GM18909 (cell line): ENCODE data around the gene FNIP2.
"Not testable (repeated sequence)": the region's sequence is repeated elsewhere in the genome, so short reads cannot be mapped to it uniquely, and the experiment has no call there.

Experiments used
- ATAC-seq: cut with Tn5 transposase; IDR thresholded peaks from one replicate; pipeline ENCODE4 v1.9.1; 2021; ENCODE audit warnings: mild to moderate bottlenecking; ENCODE audit not compliant: unreplicated experiment, poor library complexity

FNIP2 gene

GRCh38 chr4:158787709-158788475 is 19.1 kb downstream of the FNIP2 start:
- no peak for ATAC-seq

GRCh38 chr4:158788516-158788915 is 19.7 kb downstream of the FNIP2 start:
- ATAC-seq = no peak

GRCh38 chr4:158789853-158790252 is 21.0 kb downstream of the FNIP2 start:
- ATAC-seq = no peak

- no peak for ATAC-seq
Measured at GRCh38 chr4:158793021-158793420, 24.2 kb downstream of the FNIP2 start.

- not testable (repeated sequence) for ATAC-seq
Measured at GRCh38 chr4:158793430-158793829, 24.6 kb downstream of the FNIP2 start.

GRCh38 chr4:158796370-158797140 is 27.7 kb downstream of the FNIP2 start:
- no peak for ATAC-seq

GRCh38 chr4:158798062-158798461 is 29.2 kb downstream of the FNIP2 start:
- no peak for ATAC-seq

- ATAC-seq = no peak
Measured at GRCh38 chr4:158799013-158799770, 30.4 kb downstream of the FNIP2 start.

GRCh38 chr4:158799856-158800255 is 31.0 kb downstream of the FNIP2 start:
- ATAC-seq = no peak

- no peak for ATAC-seq
Measured at GRCh38 chr4:158801066-158801465, 32.2 kb downstream of the FNIP2 start.

GRCh38 chr4:158801677-158802076 is 32.9 kb downstream of the FNIP2 start:
- no peak for ATAC-seq

GRCh38 chr4:158802914-158803313 is 34.1 kb downstream of the FNIP2 start:
- ATAC-seq = no peak

- ATAC-seq = no peak
Measured at GRCh38 chr4:158805635-158806471, 37.0 kb downstream of the FNIP2 start.

GRCh38 chr4:158807691-158808090 is 38.9 kb downstream of the FNIP2 start:
- ATAC-seq = no peak

- ATAC-seq = no peak
Measured at GRCh38 chr4:158808399-158808798, 39.6 kb downstream of the FNIP2 start.

GRCh38 chr4:158809208-158809607 is 40.4 kb downstream of the FNIP2 start:
- ATAC-seq = not testable (repeated sequence)

- ATAC-seq = peak; percentile 83
Measured at GRCh38 chr4:158809611-158810486, 41.0 kb downstream of the FNIP2 start.

GRCh38 chr4:158810487-158811215 is 41.8 kb downstream of the FNIP2 start:
- peak; percentile 15 for ATAC-seq

- ATAC-seq = no peak
Measured at GRCh38 chr4:158811216-158811540, 42.4 kb downstream of the FNIP2 start.
